ENCODE data around the gene AKT2.

The AKT2 gene

GRCh38 chr19:40266912-40267600 is 18.1 kb downstream of the AKT2 start:
- no peak for TF ChIP-seq CTCF (IDR thresholded peaks at IDR 0.05; ENCODE audit: borderline replicate concordance, insufficient read depth, low read depth, low read length)
- no peak overlapping the region for H3K4me3 ChIP-seq (ENCODE audit: low read depth, low read length)

- H3K4me3 ChIP-seq (ENCODE audit: low read depth, low read length), result no peak overlapping the region
- TF ChIP-seq CTCF (IDR thresholded peaks at IDR 0.05; ENCODE audit: borderline replicate concordance, insufficient read depth, low read depth, low read length), result no peak
These were observed 19.0 kb downstream of the AKT2 start for GRCh38 chr19:40266119-40266518.

- no peak for TF ChIP-seq CTCF (IDR thresholded peaks at IDR 0.05; ENCODE audit: borderline replicate concordance, insufficient read depth, low read depth, low read length)
- no peak overlapping the region for H3K4me3 ChIP-seq (ENCODE audit: low read depth, low read length)
These were observed 19.4 kb downstream of the AKT2 start for GRCh38 chr19:40265763-40266099.

- H3K4me3 ChIP-seq (ENCODE audit: low read depth, low read length), result no peak overlapping the region
- no peak for TF ChIP-seq CTCF (IDR thresholded peaks at IDR 0.05; ENCODE audit: borderline replicate concordance, insufficient read depth, low read depth, low read length)
These were observed 19.9 kb downstream of the AKT2 start for GRCh38 chr19:40265055-40265762.

- H3K4me3 ChIP-seq (ENCODE audit: low read depth, low read length), result no peak overlapping the region
- TF ChIP-seq CTCF (IDR thresholded peaks at IDR 0.05; ENCODE audit: borderline replicate concordance, insufficient read depth, low read depth, low read length), result no peak
These were observed 20.7 kb downstream of the AKT2 start for GRCh38 chr19:40264314-40265054.

GRCh38 chr19:40263440-40264313 is 21.5 kb downstream of the AKT2 start:
- no peak overlapping the region for H3K4me3 ChIP-seq (ENCODE audit: low read depth, low read length)
- no peak for TF ChIP-seq CTCF (IDR thresholded peaks at IDR 0.05; ENCODE audit: borderline replicate concordance, insufficient read depth, low read depth, low read length)
